DMS79 treated with DMSO at 0.1 percent for 48 hours (cell line): ENCODE data around the gene EGF.

Source experiments
- DNase-seq: peaks from one replicate; lab custom pipeline; 2025; lab: John Stamatoyannopoulos, UW

The EGF gene

DNA sequence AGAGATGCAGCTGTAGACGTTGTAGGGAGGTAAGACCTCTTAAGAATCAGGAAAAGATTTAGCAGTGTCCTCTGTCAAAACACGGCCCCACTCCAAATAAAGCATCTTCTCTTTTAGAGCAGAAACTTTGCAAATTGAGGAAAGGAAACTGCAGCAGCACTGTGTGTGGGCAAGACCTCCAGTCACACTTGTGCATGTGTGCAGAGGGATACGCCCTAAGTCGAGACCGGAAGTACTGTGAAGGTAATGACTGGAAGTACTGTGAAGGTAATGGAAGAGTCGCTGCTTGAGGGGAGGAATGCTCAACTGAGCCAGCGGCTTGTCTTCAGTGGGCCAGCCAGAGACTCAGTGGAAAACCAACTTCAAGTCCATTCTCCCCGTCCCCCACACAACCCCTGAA, 46.5 kb downstream of the EGF start:
- DNase-seq, result no peak

DNA sequence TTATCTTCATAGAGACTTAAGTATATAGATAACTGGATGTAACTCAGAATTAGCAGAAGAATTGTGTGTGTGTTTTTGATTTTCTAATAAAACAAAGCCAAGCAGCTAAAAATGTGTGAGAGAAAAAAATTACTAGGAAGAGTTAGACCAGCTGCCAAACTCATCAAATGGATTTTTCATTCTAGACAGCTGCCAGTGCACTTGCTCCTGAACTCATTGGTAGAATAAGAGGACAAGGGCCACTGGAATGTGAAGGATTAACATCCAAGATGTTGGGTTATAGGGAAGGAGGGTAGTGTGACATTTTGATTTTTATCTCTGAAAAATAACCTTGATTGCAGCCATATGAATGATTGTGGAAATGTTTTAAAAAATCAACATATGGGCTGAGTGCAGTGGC, 49.7 kb downstream of the EGF start:
- no peak for DNase-seq

- DNase-seq, result no peak
These were observed 54.3 kb downstream of the EGF start for GRCh38 chr4:109966891-109967481.

GRCh38 chr4:109967798-109968520, 55.3 kb downstream of the EGF start:
- DNase-seq, result no peak

GRCh38 chr4:109969087-109969486, 56.4 kb downstream of the EGF start:
- DNase-seq, result no peak

DNA sequence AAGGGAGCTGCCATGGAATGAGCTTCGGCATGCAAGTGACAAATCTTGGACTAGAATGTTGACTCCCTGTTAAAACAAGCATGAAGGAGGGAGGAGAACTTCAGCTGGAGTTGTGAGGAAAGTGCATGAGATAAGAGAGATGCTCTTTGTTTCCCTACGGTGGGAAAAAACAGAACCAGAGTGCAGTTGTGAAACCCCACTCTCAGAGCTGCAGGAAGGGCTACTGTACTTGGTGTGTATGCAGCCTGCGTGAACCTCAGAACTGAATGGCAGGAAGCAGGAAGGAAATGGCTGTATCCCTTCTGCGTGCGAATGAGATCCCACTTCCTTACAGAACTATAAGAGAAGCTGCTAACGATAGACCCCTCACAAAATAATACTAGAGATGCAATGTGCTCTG, 57.2 kb downstream of the EGF start:
- DNase-seq, result no peak

DNA sequence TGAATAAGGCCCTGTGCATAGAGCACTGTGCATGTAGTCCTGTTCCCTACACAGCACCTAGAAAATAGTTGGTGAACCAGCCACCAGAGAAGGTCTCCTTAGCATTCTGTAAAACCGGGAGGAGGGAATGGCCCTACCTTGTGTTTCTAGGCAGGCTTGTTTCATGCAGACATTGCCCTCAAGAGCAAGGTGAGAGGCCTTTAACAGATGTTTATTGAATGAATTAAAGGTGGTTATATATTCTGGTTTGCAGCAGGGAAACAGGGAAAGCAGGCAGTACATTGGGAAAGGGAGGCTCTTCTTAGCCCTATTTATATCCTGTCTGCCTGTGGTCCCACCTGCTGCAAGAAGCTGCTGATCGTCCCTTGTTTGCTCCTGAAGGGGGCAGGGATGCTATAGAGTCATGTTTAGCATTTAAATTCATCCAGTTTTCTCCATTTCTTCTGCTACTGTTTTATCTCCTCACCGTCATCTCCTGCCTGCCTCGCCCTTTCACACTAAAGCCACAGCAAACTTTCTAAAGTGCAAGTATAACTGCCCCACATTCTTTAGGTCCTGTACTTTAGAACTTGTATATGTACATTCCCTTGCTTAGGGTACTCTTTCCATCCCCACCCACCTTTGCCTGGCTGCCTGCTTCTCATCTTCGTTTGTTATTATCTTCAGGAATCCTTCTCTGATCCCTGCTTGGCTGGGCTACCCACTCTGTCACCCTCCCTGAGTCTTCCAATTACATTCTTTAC, 60.3 kb downstream of the EGF start:
- no peak for DNase-seq

DNA sequence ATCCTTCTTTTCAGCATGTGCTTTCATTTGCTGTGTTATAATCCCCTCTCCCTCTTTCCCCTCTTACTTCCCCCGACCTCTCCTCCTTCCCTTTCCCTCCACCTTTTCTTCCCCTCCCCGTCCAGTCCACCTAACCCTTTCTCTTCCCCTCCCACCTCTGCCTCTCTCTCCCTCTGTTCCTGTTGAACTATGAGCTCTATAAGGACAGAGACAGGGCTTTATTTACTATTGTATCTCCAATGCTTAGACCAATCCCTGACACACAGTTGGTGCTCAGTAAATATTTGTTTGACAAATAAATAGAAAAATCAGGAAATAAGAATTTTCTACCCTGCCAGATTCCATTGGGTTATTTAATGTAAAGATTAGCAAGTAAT, 60.8 kb downstream of the EGF start:
- DNase-seq, result no peak

DNA sequence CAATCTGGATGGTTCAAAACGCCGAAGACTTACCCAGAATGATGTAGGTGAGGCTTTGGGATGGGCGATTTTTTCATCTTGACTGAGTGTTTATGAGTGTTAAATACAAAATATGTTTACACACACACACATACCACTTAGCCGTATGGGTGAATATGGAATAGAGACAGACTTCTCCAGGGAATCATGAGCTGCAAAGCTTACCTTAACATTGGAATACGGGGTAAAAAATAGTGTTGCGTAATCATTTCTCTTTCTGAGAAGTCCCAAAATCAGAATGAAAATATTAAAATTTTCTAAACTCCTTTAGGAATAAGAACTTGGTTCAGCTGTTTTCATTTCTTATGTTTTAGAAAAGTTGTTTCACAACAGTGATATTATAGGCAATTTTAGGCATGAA, 63.5 kb downstream of the EGF start:
- no peak for DNase-seq

GRCh38 chr4:109977854-109978501, 65.3 kb downstream of the EGF start:
- no peak for DNase-seq

- no peak for DNase-seq
These were observed 66.2 kb downstream of the EGF start for GRCh38 chr4:109978704-109979454.

DNA sequence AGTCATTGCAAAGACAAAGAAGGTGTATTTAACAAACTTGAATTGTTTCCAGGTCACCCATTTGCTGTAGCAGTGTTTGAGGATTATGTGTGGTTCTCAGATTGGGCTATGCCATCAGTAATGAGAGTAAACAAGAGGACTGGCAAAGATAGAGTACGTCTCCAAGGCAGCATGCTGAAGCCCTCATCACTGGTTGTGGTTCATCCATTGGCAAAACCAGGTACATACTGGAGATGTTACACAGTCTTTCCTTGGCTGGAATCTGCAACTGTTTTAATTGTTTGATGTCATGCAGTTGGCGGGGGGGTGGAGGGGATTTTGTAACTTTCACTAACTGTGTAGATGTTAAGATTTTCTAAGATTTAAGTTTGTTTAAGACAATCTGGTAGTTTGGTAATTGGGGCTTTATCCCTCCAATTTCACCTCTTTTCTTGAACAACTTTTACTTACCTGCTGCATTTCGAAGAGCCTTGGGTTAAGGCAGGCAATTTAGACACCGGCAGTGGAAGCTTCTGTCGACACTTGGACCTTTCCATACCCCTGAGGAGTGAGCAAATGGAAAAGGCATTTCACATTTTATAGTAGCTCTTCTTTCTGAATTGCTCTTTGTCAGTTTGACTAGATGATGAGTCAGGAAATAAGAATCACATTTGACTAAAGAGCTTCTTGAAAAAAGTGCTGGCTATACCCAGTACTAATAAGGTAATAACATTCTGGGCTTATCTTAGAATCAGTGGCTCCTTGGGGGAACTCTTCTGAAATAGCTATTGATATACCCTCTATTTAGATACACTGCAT, 67.4 kb downstream of the EGF start:
- DNase-seq, result no peak

DNA sequence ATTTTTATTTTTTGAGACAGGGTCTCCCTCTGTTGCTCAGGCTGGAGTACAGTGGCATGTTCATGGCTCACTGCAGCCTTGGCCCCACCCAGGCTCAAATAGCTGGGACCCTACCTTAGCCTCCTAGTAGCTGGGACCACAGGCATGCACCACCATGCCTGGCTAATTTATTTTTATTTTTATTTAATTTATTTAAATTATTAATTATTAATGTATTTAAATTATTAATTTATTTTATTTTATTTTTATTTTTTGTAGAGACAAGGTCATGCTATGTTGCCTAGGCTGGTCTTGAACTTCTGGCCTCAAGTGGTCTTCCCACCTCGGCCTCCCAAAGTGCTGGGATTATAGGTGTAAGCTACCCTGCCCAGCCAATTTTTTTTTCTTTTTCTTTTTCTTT, 69.3 kb downstream of the EGF start:
- no peak for DNase-seq

DNA sequence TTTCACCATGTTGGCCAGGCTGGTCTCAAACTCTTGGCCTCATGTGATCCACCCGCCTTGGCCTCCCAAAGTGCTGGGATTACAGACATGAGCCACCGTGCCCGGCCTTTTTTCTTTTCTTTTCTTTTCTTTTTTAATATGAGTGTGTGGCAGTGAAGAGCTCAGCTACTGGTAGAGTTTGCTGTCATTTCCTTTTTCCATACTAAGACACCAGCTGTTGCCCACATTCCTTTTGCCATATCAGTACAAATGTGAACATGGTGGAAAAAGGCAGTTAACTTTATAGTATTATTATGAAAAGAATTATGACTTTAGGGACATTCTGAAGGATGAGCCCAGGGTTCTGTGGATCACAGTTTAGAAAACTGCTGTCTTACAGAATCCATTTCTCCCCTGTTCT, 69.8 kb downstream of the EGF start:
- no peak for DNase-seq

DNA sequence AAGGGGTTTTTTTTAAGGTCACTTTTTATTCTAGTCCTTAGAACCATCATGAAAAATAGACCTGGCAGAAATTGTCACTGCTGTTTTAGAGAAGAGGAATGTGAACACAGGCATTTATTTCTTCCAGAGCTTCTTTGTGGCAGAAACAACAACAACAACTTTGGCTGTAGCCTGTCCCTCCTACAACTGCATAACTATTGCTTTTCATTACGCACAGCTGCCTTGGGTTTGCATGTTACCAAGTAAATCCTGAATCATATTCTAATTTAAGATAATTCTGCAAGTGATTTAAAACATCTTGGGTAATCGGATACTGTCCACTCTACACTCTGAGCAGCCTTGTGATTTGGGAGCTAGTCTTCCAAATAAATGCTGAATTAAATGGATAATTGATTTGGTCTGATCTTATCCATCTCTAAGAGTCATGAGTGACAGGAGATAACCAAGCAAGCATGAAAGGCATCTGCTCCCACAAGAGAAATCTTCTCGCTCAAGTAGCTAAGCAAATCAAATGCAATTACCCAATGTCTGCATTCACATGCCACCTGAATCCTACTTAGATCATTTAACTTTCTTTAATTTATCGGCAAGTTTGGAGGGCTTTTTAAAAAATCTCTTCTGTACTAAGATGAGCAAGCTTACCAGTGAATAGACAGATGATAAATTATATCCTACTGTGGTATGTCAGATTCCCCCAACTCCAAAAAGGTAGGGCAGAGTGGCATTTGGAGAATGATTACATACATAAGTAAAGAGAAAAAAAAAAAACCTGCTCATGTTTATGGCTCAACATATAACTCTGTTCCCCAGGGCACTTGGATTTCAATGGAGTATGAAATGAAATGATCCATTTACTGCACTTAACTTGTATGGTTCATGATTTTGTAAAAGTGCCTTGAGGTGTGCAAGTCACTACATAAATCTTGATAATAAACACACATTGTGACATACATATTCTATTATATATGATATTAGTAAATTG, 73.6 kb downstream of the EGF start:
- DNase-seq, result peak; percentile 53

DNA sequence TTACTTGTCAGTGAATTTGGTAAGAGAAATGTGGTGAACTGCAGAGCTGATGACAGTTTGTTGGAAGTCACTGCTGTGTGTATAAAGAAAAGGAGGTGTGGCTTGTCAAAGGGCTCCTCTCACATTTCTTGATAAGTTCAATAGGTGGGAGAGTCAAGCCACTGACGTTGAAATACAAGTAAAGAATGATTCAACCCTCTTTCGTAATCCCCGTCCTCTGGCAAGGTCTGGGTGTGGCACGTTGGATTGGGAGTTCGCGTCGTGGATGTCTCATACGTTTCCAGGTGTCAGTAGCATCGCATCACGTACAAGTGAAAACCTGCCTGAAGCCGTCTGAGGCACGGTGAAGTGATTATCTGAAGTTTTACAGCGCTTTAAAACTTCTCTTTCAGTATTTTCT, 76.4 kb downstream of the EGF start:
- DNase-seq, result no peak

- DNase-seq, result no peak
These were observed 76.9 kb downstream of the EGF start for GRCh38 chr4:109989618-109990017.

DNA sequence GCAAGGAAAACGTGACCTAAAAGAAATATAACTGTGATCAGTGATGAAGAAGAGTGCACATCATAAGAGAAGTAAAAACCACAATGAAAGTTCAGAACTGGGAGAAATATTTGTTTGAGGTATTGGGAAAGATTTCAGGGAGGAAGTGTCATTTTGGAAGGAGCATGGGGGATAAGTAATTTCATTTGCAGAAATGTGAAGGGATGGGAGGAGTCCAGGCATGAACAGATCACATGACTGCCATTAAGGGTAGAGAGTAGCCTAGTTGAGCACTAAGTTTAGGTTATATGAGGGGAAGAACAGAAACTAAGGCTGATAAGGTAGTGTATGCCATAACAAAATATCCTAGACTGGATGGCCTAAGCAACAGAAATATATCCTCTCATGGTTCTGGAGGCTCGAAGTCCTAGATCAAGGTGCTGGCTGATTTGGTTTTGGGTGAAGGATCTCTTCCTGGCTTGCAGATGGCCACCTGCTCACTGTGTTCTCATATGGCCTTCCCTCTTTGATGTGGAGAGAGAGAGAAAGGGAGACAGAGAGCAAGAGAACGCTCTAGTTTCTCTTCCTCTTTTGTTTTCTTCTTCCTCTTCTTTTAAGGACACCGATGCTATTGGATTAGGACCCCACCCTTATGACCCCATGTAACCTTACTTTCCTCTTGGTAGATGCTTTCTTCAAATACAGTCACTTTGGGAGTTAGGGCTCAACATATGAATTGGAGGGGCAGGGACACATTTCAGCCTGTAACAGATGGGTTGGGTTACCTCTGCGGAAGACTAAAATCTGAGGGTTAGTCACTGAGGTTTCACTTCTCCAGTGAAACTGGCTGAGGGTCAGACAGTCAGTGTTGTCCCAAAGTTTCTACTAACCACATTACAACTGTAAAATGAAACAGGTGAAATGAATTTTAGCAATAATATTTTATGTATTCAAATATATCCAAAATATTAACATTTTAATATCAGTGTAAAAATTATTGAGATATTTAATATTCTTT, 77.9 kb downstream of the EGF start:
- no peak for DNase-seq

- DNase-seq, result no peak
These were observed 80.4 kb downstream of the EGF start for GRCh38 chr4:109993116-109993515.
